Nephron progenitor cell (in vitro differentiated cells): ENCODE results near the gene C1orf56.

Experiments used
- DNase-seq: peaks from one replicate; pipeline ENCODE4 v3.0.0; 2021
- H3K27ac Mint-ChIP-seq: 2 replicates; pipeline ENCODE4 v1.8.0; 2021; ENCODE audit warnings: mild to moderate bottlenecking, moderate library complexity, mixed read lengths
- H3K27me3 Mint-ChIP-seq: 2 replicates; pipeline ENCODE4 v1.8.0; 2021; ENCODE audit warnings: mild to moderate bottlenecking, low read depth, mixed read lengths; ENCODE audit not compliant: poor library complexity
- H3K36me3 Mint-ChIP-seq: 2 replicates; pipeline ENCODE4 v1.8.0; 2021; ENCODE audit warnings: low read depth, mixed read lengths
- H3K4me1 Mint-ChIP-seq: 2 replicates; pipeline ENCODE4 v1.8.0; 2021; ENCODE audit warnings: mixed read lengths
- H3K4me3 Mint-ChIP-seq: 2 replicates; pipeline ENCODE4 v1.8.0; 2021; ENCODE audit warnings: mild to moderate bottlenecking, moderate library complexity, mixed read lengths
- H3K9me3 Mint-ChIP-seq: 2 replicates; pipeline ENCODE4 v1.8.0; 2021; ENCODE audit warnings: mild to moderate bottlenecking, moderate library complexity, mixed read lengths
- CTCF ChIP-seq: fragments of 200-600 bp; sonication (generic); IDR thresholded peaks from 2 replicates; pipeline ENCODE4 v1.5.0; 2021; ENCODE audit warnings: antibody characterized with exemption

Gene C1orf56

GRCh38 chr1:151032164-151032563 is 15.4 kb upstream of the C1orf56 start:
- H3K4me3 Mint-ChIP-seq, result no peak overlapping the region
- DNase-seq, result no peak
- H3K9me3 Mint-ChIP-seq, result no peaks in the 10 kb centered on the region
- peaks cover 61% of the 10 kb centered on the region for H3K36me3 Mint-ChIP-seq
- no peaks in the 10 kb centered on the region for H3K4me1 Mint-ChIP-seq
- no peak overlapping the region for H3K27ac Mint-ChIP-seq
- H3K27me3 Mint-ChIP-seq, result no peaks in the 10 kb centered on the region
- no peak for TF ChIP-seq CTCF

GRCh38 chr1:151035167-151035566 is 12.4 kb upstream of the C1orf56 start:
- Mint-ChIP-seq H3K27me3 (no peaks in the 10 kb centered on the region), H3K36me3 (peaks cover 40% of the 10 kb centered on the region), H3K9me3 (no peaks in the 10 kb centered on the region), H3K4me1 (no peaks in the 10 kb centered on the region), H3K4me3 (no peak overlapping the region), H3K27ac (peak overlapping the region; percentile 44)
- DNase-seq, result no peak
- no peak for TF ChIP-seq CTCF

- Mint-ChIP-seq H3K4me1 (no peaks in the 10 kb centered on the region), H3K4me3 (no peak within 1 kb of the TSS), H3K27ac (peak within 1 kb of the TSS; percentile 44), H3K9me3 (no peaks in the 10 kb centered on the region), H3K36me3 (peaks cover 33% of the 10 kb centered on the region), H3K27me3 (no peaks in the 10 kb centered on the region)
- TF ChIP-seq CTCF, result no peak
- DNase-seq, result no peak
Measured at GRCh38 chr1:151036356-151036755, 11.2 kb upstream of the C1orf56 start, which contains the start of gene BNIPL. Gene BNIPL, plus strand, starts transcription at chr1:151036586. Its CDS starts 140 bp downstream, at chr1:151036726.

DNA sequence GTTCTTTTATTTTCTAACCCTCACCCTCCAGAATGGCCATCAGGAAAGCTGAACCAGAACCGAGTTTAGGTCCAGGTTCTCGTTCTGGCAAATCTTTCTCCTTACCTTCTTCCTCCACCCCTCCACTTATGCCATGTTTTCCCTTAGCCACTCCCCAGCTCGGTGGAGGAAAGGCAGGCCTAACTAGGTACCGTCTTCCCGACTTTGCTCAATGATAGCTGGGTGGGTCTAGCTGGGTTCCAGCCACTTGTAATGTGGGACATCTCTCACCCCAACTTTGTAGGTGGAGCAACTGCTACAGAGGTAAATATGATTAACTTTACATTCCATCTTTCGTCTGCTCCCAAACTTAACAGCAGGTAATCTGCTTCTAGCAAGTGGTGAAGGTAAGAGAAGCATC is 10.5 kb upstream of the C1orf56 start:
- H3K36me3 Mint-ChIP-seq, result peaks cover 28% of the 10 kb centered on the region
- H3K9me3 Mint-ChIP-seq, result no peaks in the 10 kb centered on the region
- DNase-seq, result no peak
- no peak overlapping the region for H3K4me3 Mint-ChIP-seq
- peak overlapping the region; percentile 21 for H3K27ac Mint-ChIP-seq
- no peaks in the 10 kb centered on the region for H3K27me3 Mint-ChIP-seq
- no peaks in the 10 kb centered on the region for H3K4me1 Mint-ChIP-seq
- TF ChIP-seq CTCF, result no peak

- peaks cover 16% of the 10 kb centered on the region for H3K36me3 Mint-ChIP-seq
- no peak for DNase-seq
- TF ChIP-seq CTCF, result no peak
- no peaks in the 10 kb centered on the region for H3K4me1 Mint-ChIP-seq
- H3K9me3 Mint-ChIP-seq, result no peaks in the 10 kb centered on the region
- no peak overlapping the region for H3K27ac Mint-ChIP-seq
- no peak overlapping the region for H3K4me3 Mint-ChIP-seq
- no peaks in the 10 kb centered on the region for H3K27me3 Mint-ChIP-seq
Measured at GRCh38 chr1:151039521-151039920, 8.0 kb upstream of the C1orf56 start.

GRCh38 chr1:151043163-151043562 is 4.4 kb upstream of the C1orf56 start:
- H3K27ac Mint-ChIP-seq, result no peak overlapping the region
- no peak for TF ChIP-seq CTCF

More at GRCh38 chr1:151043163-151043562, 4.4 kb upstream of the C1orf56 start:
- H3K9me3 Mint-ChIP-seq, result no peaks in the 10 kb centered on the region
- H3K4me3 Mint-ChIP-seq, result no peak overlapping the region
- no peaks in the 10 kb centered on the region for H3K36me3 Mint-ChIP-seq
- DNase-seq, result no peak
- H3K27me3 Mint-ChIP-seq, result peaks cover 3% of the 10 kb centered on the region
- peaks cover 23% of the 10 kb centered on the region for H3K4me1 Mint-ChIP-seq
